Measurements from ENCODE around the gene OTOP2.
A peak's percentile ranks its signal among the peaks of the same experiment; 100 is the strongest.

Gene OTOP2

GRCh38 chr17:74971069-74971841 lies 47.2 kb downstream of the OTOP2 start:
- H3K4me3 ChIP-seq (ENCODE audit: low read depth, low read length) = no peak overlapping the region

GRCh38 chr17:74971842-74972106 lies 47.7 kb downstream of the OTOP2 start:
- H3K4me3 ChIP-seq (ENCODE audit: low read depth, low read length) = peak overlapping the region; percentile 54

- H3K4me3 ChIP-seq (ENCODE audit: low read depth, low read length) = peak within 1 kb of the TSS; percentile 54
Observed at GRCh38 chr17:74972107-74972972, 48.3 kb downstream of the OTOP2 start, which contains the start of gene HID1. HID1 (minus strand) TSS chr17:74972759; CDS start chr17:74972656, 103 bp downstream.

- peak overlapping the region; percentile 24 for H3K4me3 ChIP-seq (ENCODE audit: low read depth, low read length)
Observed at GRCh38 chr17:74972973-74973328, 48.9 kb downstream of the OTOP2 start.

- H3K4me3 ChIP-seq (ENCODE audit: low read depth, low read length) = no peak overlapping the region
Observed at GRCh38 chr17:74975943-74976342, 51.9 kb downstream of the OTOP2 start.

- no peak overlapping the region for H3K4me3 ChIP-seq (ENCODE audit: low read depth, low read length)
Observed at GRCh38 chr17:74977802-74978201, 53.7 kb downstream of the OTOP2 start.

- no peak overlapping the region for H3K4me3 ChIP-seq (ENCODE audit: low read depth, low read length)
Observed at GRCh38 chr17:74978240-74978639, 54.2 kb downstream of the OTOP2 start.

GRCh38 chr17:74979408-74980146 lies 55.5 kb downstream of the OTOP2 start:
- no peak overlapping the region for H3K4me3 ChIP-seq (ENCODE audit: low read depth, low read length)

- peak overlapping the region; percentile 61 for H3K4me3 ChIP-seq (ENCODE audit: low read depth, low read length)
Observed at GRCh38 chr17:74981318-74981978, 57.4 kb downstream of the OTOP2 start.

GRCh38 chr17:74981979-74982662 lies 58.0 kb downstream of the OTOP2 start:
- H3K4me3 ChIP-seq (ENCODE audit: low read depth, low read length) = peak overlapping the region; percentile 61

- peak overlapping the region; percentile 61 for H3K4me3 ChIP-seq (ENCODE audit: low read depth, low read length)
Observed at GRCh38 chr17:74982663-74983313, 58.7 kb downstream of the OTOP2 start.
